ENCODE measurements around the gene CDCA5. TPM values are rescaled to one million over a fixed set of nuclear protein-coding genes. Genes with fewer than 3 reads are reported as not detected.

Gene CDCA5
- total RNA-seq, 2 donors from 2014 or later = 2.3 to 17.8 TPM

DNA sequence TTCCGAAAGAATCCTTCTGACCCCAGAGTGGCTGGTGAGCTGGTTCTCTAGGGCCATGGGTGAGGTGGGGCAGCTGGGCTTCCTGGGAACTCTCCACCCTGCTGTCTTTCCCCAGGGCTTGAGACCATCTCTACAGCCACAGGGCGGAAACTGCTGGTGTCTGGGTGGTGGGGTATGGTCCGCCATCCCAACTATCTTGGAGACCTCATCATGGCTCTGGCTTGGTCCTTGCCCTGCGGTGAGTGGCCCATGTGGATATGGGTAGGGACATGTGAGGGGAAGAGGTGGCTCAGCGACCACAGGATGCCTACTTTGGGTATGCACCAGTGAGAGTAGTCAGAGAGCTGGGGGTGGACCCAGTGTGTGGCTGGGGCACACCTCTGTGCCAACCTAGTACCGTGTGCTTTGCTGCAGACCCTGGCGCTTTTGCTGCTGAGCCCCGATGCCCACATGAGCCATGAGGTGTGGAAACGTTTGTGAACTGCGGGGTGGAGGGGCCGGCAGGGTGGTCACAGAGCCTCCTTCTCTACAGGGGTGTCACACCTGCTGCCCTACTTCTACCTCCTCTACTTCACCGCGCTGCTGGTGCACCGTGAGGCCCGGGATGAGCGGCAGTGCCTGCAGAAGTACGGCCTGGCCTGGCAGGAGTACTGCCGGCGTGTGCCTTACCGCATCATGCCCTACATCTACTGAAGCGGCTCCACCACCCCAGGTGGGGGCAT is 31.7 kb upstream of the CDCA5 start:
- Histone ChIP-seq H3K9me3 (no peaks in the 10 kb centered on the region), H3K27me3 (replicated peaks; ENCODE audit: insufficient read depth) (no peaks in the 10 kb centered on the region), H3K4me3 (no peak overlapping the region), H3K27ac (no peak overlapping the region), H3K4me1 (replicated peaks) (peaks cover 19% of the 10 kb centered on the region), H3K36me3 (peaks cover 4 to 10% of the 10 kb centered on the region in 2 donors)
- intact Hi-C loops (cut with DNase I) = loop anchor here (5.0 to 10.0 kb wide), 3 partner anchors 33 to 261 kb away; partner anchors contain the start of genes ATG2A, CDCA5 and ZFPL1
- 86% methylated on average over 16 of the region's 21 CpGs for WGBS
- TF ChIP-seq POLR2A (IDR thresholded peaks at IDR 0.05) (no peak), POLR2AphosphoS5 (IDR thresholded peaks at IDR 0.05) (no peak)
- TF ChIP-seq, protein P1, sequence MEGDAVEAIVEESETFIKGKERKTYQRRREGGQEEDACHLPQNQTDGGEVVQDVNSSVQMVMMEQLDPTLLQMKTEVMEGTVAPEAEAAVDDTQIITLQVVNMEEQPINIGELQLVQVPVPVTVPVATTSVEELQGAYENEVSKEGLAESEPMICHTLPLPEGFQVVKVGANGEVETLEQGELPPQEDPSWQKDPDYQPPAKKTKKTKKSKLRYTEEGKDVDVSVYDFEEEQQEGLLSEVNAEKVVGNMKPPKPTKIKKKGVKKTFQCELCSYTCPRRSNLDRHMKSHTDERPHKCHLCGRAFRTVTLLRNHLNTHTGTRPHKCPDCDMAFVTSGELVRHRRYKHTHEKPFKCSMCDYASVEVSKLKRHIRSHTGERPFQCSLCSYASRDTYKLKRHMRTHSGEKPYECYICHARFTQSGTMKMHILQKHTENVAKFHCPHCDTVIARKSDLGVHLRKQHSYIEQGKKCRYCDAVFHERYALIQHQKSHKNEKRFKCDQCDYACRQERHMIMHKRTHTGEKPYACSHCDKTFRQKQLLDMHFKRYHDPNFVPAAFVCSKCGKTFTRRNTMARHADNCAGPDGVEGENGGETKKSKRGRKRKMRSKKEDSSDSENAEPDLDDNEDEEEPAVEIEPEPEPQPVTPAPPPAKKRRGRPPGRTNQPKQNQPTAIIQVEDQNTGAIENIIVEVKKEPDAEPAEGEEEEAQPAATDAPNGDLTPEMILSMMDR (IDR thresholded peaks at IDR 0.05) = no peak
- DNase-seq (ENCODE audit: low spot score) = no peak

DNA sequence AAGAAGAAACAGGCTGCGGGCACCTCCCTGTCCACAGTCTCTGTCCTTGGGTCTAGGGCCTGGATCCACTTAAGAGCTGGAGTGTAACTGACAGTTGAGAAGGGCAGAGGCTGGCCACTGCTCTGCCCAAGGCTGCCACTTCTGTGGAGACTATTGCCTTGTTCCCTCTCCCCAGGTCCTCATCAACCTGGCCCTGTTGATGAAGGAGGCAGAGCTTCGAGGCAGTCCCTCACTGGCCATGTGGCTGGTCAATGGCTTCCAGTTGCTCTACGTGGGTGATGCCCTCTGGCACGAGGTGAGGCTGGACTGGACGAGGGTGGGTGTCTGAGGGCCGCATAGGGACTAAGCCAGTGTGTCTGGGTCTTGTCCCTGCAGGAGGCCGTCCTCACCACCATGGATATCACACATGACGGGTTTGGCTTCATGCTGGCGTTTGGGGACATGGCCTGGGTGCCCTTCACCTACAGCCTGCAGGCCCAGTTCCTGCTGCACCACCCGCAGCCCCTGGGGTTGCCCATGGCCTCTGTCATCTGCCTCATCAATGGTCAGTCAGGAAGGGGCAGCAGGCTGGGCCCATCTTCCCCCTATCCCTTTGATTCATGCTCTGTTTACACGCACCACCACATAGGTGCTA is 30.8 kb upstream of the CDCA5 start:
- 93% methylated on average over 5 of the region's 11 CpGs for WGBS
- Histone ChIP-seq H3K27me3 (replicated peaks; ENCODE audit: insufficient read depth) (no peaks in the 10 kb centered on the region), H3K27ac (no peak overlapping the region), H3K36me3 (peaks cover 0 to 3% of the 10 kb centered on the region in 2 donors), H3K9me3 (no peaks in the 10 kb centered on the region), H3K4me1 (replicated peaks) (peaks cover 18% of the 10 kb centered on the region), H3K4me3 (no peak overlapping the region)
- no peak for TF ChIP-seq POLR2A (IDR thresholded peaks at IDR 0.05)
- TF ChIP-seq, protein P1 (IDR thresholded peaks at IDR 0.05) = no peak
- TF ChIP-seq POLR2AphosphoS5 (IDR thresholded peaks at IDR 0.05) = no peak
- intact Hi-C loops (cut with DNase I) = loop anchor here (5.0 to 10.0 kb wide), 3 partner anchors 32 to 260 kb away; partner anchors contain the start of genes ATG2A, CDCA5 and ZFPL1
- DNase-seq (ENCODE audit: low spot score) = no peak

DNA sequence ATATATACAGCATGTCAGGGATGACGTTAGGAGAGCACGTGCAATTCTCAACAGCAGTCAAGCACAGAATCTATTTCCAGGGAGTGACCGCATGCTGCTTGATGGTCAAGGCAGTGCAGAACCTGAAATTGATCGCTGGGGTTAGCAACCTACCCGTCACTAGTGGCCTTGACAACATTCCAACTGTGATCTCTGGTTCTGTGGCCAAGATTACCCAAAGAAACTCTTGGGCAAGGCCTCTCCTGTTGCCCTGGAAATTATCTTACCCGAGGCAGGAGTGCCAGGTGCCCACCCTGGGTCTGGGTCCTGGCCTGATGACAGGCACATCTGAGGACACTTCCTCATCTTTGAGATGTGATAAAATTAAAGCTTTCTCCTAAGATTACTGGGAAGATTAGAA is 30.0 kb upstream of the CDCA5 start:
- no peak for DNase-seq (ENCODE audit: low spot score)
- H3K4me1 ChIP-seq (replicated peaks) = peaks cover 18% of the 10 kb centered on the region
- no peaks in the 10 kb centered on the region for H3K27me3 ChIP-seq (replicated peaks; ENCODE audit: insufficient read depth)
- intact Hi-C loops (cut with DNase I) = loop anchor here (10.0 kb wide), 2 partner anchors 199 to 259 kb away; partner anchors contain the start of gene ATG2A
- no peak overlapping the region for H3K27ac ChIP-seq
- H3K36me3 ChIP-seq = no peaks in the 10 kb centered on the region
- H3K9me3 ChIP-seq = no peaks in the 10 kb centered on the region
- H3K4me3 ChIP-seq = no peak overlapping the region
- TF ChIP-seq POLR2AphosphoS5 (IDR thresholded peaks at IDR 0.05) (no peak), POLR2A (IDR thresholded peaks at IDR 0.05) (no peak)
- TF ChIP-seq, protein P1 (IDR thresholded peaks at IDR 0.05) = no peak
- WGBS = 84% methylated on average over 6 of the region's 6 CpGs

DNA sequence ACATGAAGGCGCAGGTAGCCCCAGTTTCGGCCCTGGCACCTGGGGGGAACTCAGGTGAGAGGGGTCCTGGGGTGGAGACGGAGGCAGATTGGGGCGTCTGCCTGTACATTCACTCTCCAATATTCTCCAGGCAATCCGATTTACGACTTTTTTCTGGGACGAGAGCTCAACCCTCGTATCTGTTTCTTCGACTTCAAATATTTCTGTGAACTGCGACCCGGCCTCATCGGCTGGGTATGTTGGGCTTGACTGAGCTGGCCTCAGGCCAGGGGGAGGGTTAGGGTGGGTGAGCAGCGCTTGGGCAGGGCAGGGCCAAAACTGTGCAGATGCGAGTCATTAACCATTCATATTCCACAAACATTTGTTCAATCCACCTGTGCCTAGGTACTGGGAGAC is 29.5 kb upstream of the CDCA5 start:
- 17% methylated on average over 14 of the region's 14 CpGs for WGBS
- peaks cover 18% of the 10 kb centered on the region for H3K4me1 ChIP-seq (replicated peaks)
- intact Hi-C loops (cut with DNase I) = loop anchor here (10.0 kb wide), 2 partner anchors 199 to 259 kb away; partner anchors contain the start of gene ATG2A
- H3K9me3 ChIP-seq = no peaks in the 10 kb centered on the region
- no peaks in the 10 kb centered on the region for H3K27me3 ChIP-seq (replicated peaks; ENCODE audit: insufficient read depth)
- DNase-seq (ENCODE audit: low spot score) = no peak
- no peaks in the 10 kb centered on the region for H3K36me3 ChIP-seq
- TF ChIP-seq POLR2A (IDR thresholded peaks at IDR 0.05) = no peak
- TF ChIP-seq, protein P1 (IDR thresholded peaks at IDR 0.05) = no peak
- TF ChIP-seq POLR2AphosphoS5 (IDR thresholded peaks at IDR 0.05) = no peak
- peak overlapping the region; percentile 76 to 80 for H3K27ac ChIP-seq
- H3K4me3 ChIP-seq = peak overlapping the region; percentile 42 to 51
